ENCODE results near the gene SRGAP2C.
"Not testable (repeated sequence)": the region's sequence is repeated elsewhere in the genome, so short reads cannot be mapped to it uniquely, and the experiment has no call there.

The SRGAP2C gene

GRCh38 chr1:121361451-121362233, 176.9 kb downstream of the SRGAP2C start:
- not testable (repeated sequence) for DNase-seq; H3F3A ChIP-seq (ENCODE audit: insufficient read depth, low read length); H3K9me2 ChIP-seq (replicated peaks; ENCODE audit: insufficient read depth, low read length); H3K36me3 ChIP-seq (replicated peaks; ENCODE audit: insufficient read depth, low read length); H3K27me3 ChIP-seq (replicated peaks; ENCODE audit: insufficient read depth, low read length); H3K9me3 ChIP-seq (replicated peaks; ENCODE audit: insufficient read depth, low read length); H3K79me2 ChIP-seq (ENCODE audit: low read length); H4K20me1 ChIP-seq (ENCODE audit: insufficient read depth, low read length); H2AFZ ChIP-seq (ENCODE audit: low read length); H3K4me2 ChIP-seq (ENCODE audit: low read depth, low read length); H3K4me3 ChIP-seq (ENCODE audit: low read length); H3K4me1 ChIP-seq (ENCODE audit: low read length); H3K27ac ChIP-seq (ENCODE audit: low read length); H3K9ac ChIP-seq (ENCODE audit: low read length)

DNA sequence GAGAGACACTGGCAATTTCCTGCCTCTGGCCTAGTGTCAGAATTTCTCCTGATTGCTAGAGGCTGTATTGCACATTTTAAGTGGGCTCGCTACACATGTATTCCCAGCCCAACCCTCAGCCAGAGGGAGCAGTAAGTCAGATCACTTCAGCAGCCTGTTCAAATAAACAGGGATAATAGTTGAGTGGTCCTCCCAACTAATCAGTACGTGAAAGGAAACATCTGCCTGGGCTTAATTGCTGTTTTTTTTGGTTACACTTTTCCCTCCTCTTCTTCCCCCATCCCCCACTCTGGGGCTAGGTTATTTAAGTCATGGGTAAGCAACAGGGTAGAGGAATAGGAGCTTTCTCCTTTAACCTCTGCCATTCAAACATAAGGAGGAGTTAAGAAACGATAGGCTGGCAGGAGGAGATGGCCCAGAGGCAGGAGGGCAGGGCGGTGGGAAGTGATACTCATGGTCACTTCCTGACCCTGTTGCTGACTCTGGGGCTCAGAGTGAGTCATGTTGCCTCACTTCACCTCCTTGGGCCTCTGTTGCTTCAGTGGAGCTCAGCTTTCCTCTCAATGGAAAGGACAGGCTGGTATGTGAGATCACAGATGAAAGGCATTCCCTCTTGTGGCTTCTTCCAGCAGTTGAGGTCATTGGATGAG, 177.6 kb downstream of the SRGAP2C start:
- not testable (repeated sequence) for H3K9ac ChIP-seq (ENCODE audit: low read length); H3K9me3 ChIP-seq (replicated peaks; ENCODE audit: insufficient read depth, low read length); H3K27me3 ChIP-seq (replicated peaks; ENCODE audit: insufficient read depth, low read length); H4K20me1 ChIP-seq (ENCODE audit: insufficient read depth, low read length); H3K36me3 ChIP-seq (replicated peaks; ENCODE audit: insufficient read depth, low read length); DNase-seq; H3K4me3 ChIP-seq (ENCODE audit: low read length); H3K9me2 ChIP-seq (replicated peaks; ENCODE audit: insufficient read depth, low read length); H2AFZ ChIP-seq (ENCODE audit: low read length); H3F3A ChIP-seq (ENCODE audit: insufficient read depth, low read length); H3K4me1 ChIP-seq (ENCODE audit: low read length); H3K79me2 ChIP-seq (ENCODE audit: low read length); H3K27ac ChIP-seq (ENCODE audit: low read length); H3K4me2 ChIP-seq (ENCODE audit: low read depth, low read length)

DNA sequence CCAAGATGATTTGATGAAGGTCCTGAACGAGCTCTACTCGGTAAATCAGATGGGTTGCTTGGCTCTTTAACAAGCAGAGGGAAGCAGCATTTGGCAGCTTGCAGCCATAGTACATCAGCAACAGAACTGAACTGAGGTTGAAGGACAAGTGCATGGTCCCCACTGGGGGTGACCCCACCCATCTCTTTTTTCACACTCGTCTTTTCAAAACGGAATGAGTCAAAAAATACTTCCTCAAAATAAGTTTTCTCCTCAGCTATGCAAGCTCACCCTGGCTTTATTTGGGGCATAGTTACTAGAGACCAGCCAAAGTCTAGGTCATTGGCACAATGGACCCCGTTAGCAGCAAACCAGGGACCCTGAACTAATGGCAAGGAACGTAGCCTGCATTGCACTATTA, 180.5 kb downstream of the SRGAP2C start:
- H3K9me2 ChIP-seq (replicated peaks; ENCODE audit: insufficient read depth, low read length); H3K9me3 ChIP-seq (replicated peaks; ENCODE audit: insufficient read depth, low read length); H3K27me3 ChIP-seq (replicated peaks; ENCODE audit: insufficient read depth, low read length); H4K20me1 ChIP-seq (ENCODE audit: insufficient read depth, low read length); DNase-seq; H3K4me2 ChIP-seq (ENCODE audit: low read depth, low read length); H3K4me3 ChIP-seq (ENCODE audit: low read length); H3K9ac ChIP-seq (ENCODE audit: low read length); H2AFZ ChIP-seq (ENCODE audit: low read length); H3K27ac ChIP-seq (ENCODE audit: low read length); H3K36me3 ChIP-seq (replicated peaks; ENCODE audit: insufficient read depth, low read length); H3K4me1 ChIP-seq (ENCODE audit: low read length); H3F3A ChIP-seq (ENCODE audit: insufficient read depth, low read length); H3K79me2 ChIP-seq (ENCODE audit: low read length): not testable (repeated sequence)

DNA sequence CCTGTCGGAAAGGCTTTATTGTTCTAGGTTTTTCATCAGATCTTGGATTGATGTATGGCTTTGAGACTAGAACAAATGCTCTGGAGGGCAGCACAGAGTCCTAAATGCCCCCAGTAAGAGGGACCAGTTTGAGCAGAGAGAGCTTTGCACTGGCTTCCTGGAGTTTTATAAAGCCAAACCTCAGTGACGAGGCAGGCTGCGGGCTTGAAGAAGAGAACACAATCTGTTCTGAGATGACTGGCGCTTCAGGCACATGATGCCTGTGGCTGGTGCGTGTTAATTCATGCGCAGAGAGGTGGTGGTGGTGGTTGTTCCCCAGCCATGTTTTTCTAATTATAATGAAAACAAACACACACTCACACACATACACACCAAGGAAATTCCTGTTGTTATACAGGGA, 180.9 kb downstream of the SRGAP2C start:
- H3K36me3 ChIP-seq (replicated peaks; ENCODE audit: insufficient read depth, low read length); H3K27ac ChIP-seq (ENCODE audit: low read length); H3K27me3 ChIP-seq (replicated peaks; ENCODE audit: insufficient read depth, low read length); H3K9ac ChIP-seq (ENCODE audit: low read length); H3K79me2 ChIP-seq (ENCODE audit: low read length); DNase-seq; H4K20me1 ChIP-seq (ENCODE audit: insufficient read depth, low read length); H3K9me3 ChIP-seq (replicated peaks; ENCODE audit: insufficient read depth, low read length); H3F3A ChIP-seq (ENCODE audit: insufficient read depth, low read length); H2AFZ ChIP-seq (ENCODE audit: low read length); H3K4me2 ChIP-seq (ENCODE audit: low read depth, low read length); H3K9me2 ChIP-seq (replicated peaks; ENCODE audit: insufficient read depth, low read length); H3K4me3 ChIP-seq (ENCODE audit: low read length); H3K4me1 ChIP-seq (ENCODE audit: low read length): not testable (repeated sequence)

- H3K4me3 ChIP-seq (ENCODE audit: low read length); H3K27me3 ChIP-seq (replicated peaks; ENCODE audit: insufficient read depth, low read length); H3F3A ChIP-seq (ENCODE audit: insufficient read depth, low read length); H4K20me1 ChIP-seq (ENCODE audit: insufficient read depth, low read length); H3K9me3 ChIP-seq (replicated peaks; ENCODE audit: insufficient read depth, low read length); DNase-seq; H2AFZ ChIP-seq (ENCODE audit: low read length); H3K27ac ChIP-seq (ENCODE audit: low read length); H3K4me2 ChIP-seq (ENCODE audit: low read depth, low read length); H3K79me2 ChIP-seq (ENCODE audit: low read length); H3K9ac ChIP-seq (ENCODE audit: low read length); H3K4me1 ChIP-seq (ENCODE audit: low read length); H3K9me2 ChIP-seq (replicated peaks; ENCODE audit: insufficient read depth, low read length); H3K36me3 ChIP-seq (replicated peaks; ENCODE audit: insufficient read depth, low read length): not testable (repeated sequence)
Observed at GRCh38 chr1:121366171-121366570, 181.4 kb downstream of the SRGAP2C start.

GRCh38 chr1:121368910-121369309, 184.1 kb downstream of the SRGAP2C start:
- H3K9ac ChIP-seq (ENCODE audit: low read length); H3K36me3 ChIP-seq (replicated peaks; ENCODE audit: insufficient read depth, low read length); H2AFZ ChIP-seq (ENCODE audit: low read length); H4K20me1 ChIP-seq (ENCODE audit: insufficient read depth, low read length); H3K4me2 ChIP-seq (ENCODE audit: low read depth, low read length); H3K79me2 ChIP-seq (ENCODE audit: low read length); H3K4me1 ChIP-seq (ENCODE audit: low read length); H3K27ac ChIP-seq (ENCODE audit: low read length); H3K9me2 ChIP-seq (replicated peaks; ENCODE audit: insufficient read depth, low read length); H3K27me3 ChIP-seq (replicated peaks; ENCODE audit: insufficient read depth, low read length); DNase-seq; H3K4me3 ChIP-seq (ENCODE audit: low read length); H3F3A ChIP-seq (ENCODE audit: insufficient read depth, low read length); H3K9me3 ChIP-seq (replicated peaks; ENCODE audit: insufficient read depth, low read length): not testable (repeated sequence)

- DNase-seq; H3K27me3 ChIP-seq (replicated peaks; ENCODE audit: insufficient read depth, low read length); H3K9me3 ChIP-seq (replicated peaks; ENCODE audit: insufficient read depth, low read length); H3K79me2 ChIP-seq (ENCODE audit: low read length); H3K9ac ChIP-seq (ENCODE audit: low read length); H3K4me1 ChIP-seq (ENCODE audit: low read length); H2AFZ ChIP-seq (ENCODE audit: low read length); H3F3A ChIP-seq (ENCODE audit: insufficient read depth, low read length); H3K27ac ChIP-seq (ENCODE audit: low read length); H3K4me2 ChIP-seq (ENCODE audit: low read depth, low read length); H4K20me1 ChIP-seq (ENCODE audit: insufficient read depth, low read length); H3K36me3 ChIP-seq (replicated peaks; ENCODE audit: insufficient read depth, low read length); H3K9me2 ChIP-seq (replicated peaks; ENCODE audit: insufficient read depth, low read length); H3K4me3 ChIP-seq (ENCODE audit: low read length): not testable (repeated sequence)
Observed at GRCh38 chr1:121369959-121370358, 185.2 kb downstream of the SRGAP2C start.

DNA sequence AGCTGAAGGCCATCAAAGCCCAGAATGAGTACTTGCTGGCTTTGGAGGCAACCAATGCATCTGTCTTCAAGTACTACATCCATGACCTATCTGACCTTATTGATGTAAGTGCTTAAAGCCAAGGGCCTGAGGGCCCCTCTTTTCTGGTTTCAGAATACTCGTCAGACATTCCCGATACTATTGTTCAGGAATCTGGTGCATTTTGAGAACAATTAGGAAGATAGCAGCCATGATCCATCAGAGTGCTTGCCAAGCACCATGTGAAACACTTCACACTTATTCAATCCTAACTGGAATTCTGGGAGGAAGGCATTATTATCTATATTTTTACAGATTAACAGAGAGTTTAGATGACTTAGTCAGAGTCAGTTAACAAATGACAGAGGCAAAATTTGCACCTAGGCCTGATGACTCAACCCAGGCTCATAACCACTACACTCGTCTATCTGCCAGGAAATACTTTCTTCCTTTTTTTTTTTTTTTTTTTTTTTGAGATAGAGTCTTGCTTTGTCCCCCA, 190.1 kb downstream of the SRGAP2C start:
- H3K36me3 ChIP-seq (replicated peaks; ENCODE audit: insufficient read depth, low read length); H3K4me3 ChIP-seq (ENCODE audit: low read length); H3K27me3 ChIP-seq (replicated peaks; ENCODE audit: insufficient read depth, low read length); H3K27ac ChIP-seq (ENCODE audit: low read length); H3K79me2 ChIP-seq (ENCODE audit: low read length); H3K9me2 ChIP-seq (replicated peaks; ENCODE audit: insufficient read depth, low read length); H4K20me1 ChIP-seq (ENCODE audit: insufficient read depth, low read length); DNase-seq; H3K4me2 ChIP-seq (ENCODE audit: low read depth, low read length); H3K9ac ChIP-seq (ENCODE audit: low read length); H3K9me3 ChIP-seq (replicated peaks; ENCODE audit: insufficient read depth, low read length); H3K4me1 ChIP-seq (ENCODE audit: low read length); H2AFZ ChIP-seq (ENCODE audit: low read length); H3F3A ChIP-seq (ENCODE audit: insufficient read depth, low read length): not testable (repeated sequence)
